Measurements from ENCODE around the gene UBL7.
"Not testable (repeated sequence)": the region's sequence is repeated elsewhere in the genome, so short reads cannot be mapped to it uniquely, and the experiment has no call there.

The UBL7 gene

GRCh38 chr15:74461847-74462511, 1.0 kb upstream of the UBL7 start:
- H3K4me1 ChIP-seq (ENCODE audit: insufficient read depth, low read length): peaks cover 16% of the 10 kb centered on the region
- H3K4me3 ChIP-seq (ENCODE audit: low read depth in 1 of 2, low read length in 2 of 2): peak overlapping the region; percentile 86 to 87
- peaks cover under 1% of the 10 kb centered on the region for H3K36me3 ChIP-seq (ENCODE audit: insufficient read depth, low read length)
- peak overlapping the region; percentile 79 for H3K9ac ChIP-seq (ENCODE audit: low read length)
- no peaks in the 10 kb centered on the region for H3K9me3 ChIP-seq (ENCODE audit: low read length)
- peak overlapping the region; percentile 65 for H3K27ac ChIP-seq (ENCODE audit: low read depth, low read length)
- no peaks in the 10 kb centered on the region for H3K27me3 ChIP-seq (ENCODE audit: control insufficient read depth in 1 of 2, insufficient read depth in 2 of 2, low read length in 2 of 2)

- Histone ChIP-seq H3K4me1 (ENCODE audit: insufficient read depth, low read length) (peaks cover 16% of the 10 kb centered on the region), H3K36me3 (ENCODE audit: insufficient read depth, low read length) (peaks cover 11% of the 10 kb centered on the region), H3K4me3 (ENCODE audit: low read depth in 1 of 2, low read length in 2 of 2) (peak overlapping the region; percentile 86 to 87), H3K27ac (ENCODE audit: low read depth, low read length) (peak overlapping the region; percentile 81), H3K9me3 (ENCODE audit: low read length) (no peaks in the 10 kb centered on the region), H3K27me3 (ENCODE audit: control insufficient read depth in 1 of 2, insufficient read depth in 2 of 2, low read length in 2 of 2) (no peaks in the 10 kb centered on the region), H3K9ac (ENCODE audit: low read length) (peak overlapping the region; percentile 79)
Observed at GRCh38 chr15:74460298-74460697, 662 bp downstream of the UBL7 start.

GRCh38 chr15:74459798-74460197, 1.2 kb downstream of the UBL7 start:
- Histone ChIP-seq H3K4me1 (ENCODE audit: insufficient read depth, low read length) (peaks cover 16% of the 10 kb centered on the region), H3K36me3 (ENCODE audit: insufficient read depth, low read length) (peaks cover 16% of the 10 kb centered on the region), H3K4me3 (ENCODE audit: low read depth in 1 of 2, low read length in 2 of 2) (peak overlapping the region in 1 of 2 donors; percentile 87)
- H3K9me3 ChIP-seq (ENCODE audit: low read length); H3K27ac ChIP-seq (ENCODE audit: low read depth, low read length); H3K9ac ChIP-seq (ENCODE audit: low read length); H3K27me3 ChIP-seq (ENCODE audit: control insufficient read depth in 1 of 2, insufficient read depth in 2 of 2, low read length in 2 of 2): not testable (repeated sequence)

- Histone ChIP-seq H3K4me3 (ENCODE audit: low read depth in 1 of 2, low read length in 2 of 2) (no peak overlapping the region), H3K4me1 (ENCODE audit: insufficient read depth, low read length) (peaks cover 16% of the 10 kb centered on the region), H3K9me3 (ENCODE audit: low read length) (no peaks in the 10 kb centered on the region), H3K36me3 (ENCODE audit: insufficient read depth, low read length) (peaks cover 21% of the 10 kb centered on the region), H3K27ac (ENCODE audit: low read depth, low read length) (no peak overlapping the region), H3K27me3 (ENCODE audit: control insufficient read depth in 1 of 2, insufficient read depth in 2 of 2, low read length in 2 of 2) (no peaks in the 10 kb centered on the region), H3K9ac (ENCODE audit: low read length) (no peak overlapping the region)
Observed at GRCh38 chr15:74458473-74458872, 2.5 kb downstream of the UBL7 start.

GRCh38 chr15:74457036-74457435, 3.9 kb downstream of the UBL7 start:
- not testable (repeated sequence) for H3K27ac ChIP-seq (ENCODE audit: low read depth, low read length); H3K9me3 ChIP-seq (ENCODE audit: low read length); H3K9ac ChIP-seq (ENCODE audit: low read length); H3K27me3 ChIP-seq (ENCODE audit: control insufficient read depth in 1 of 2, insufficient read depth in 2 of 2, low read length in 2 of 2); H3K4me3 ChIP-seq (ENCODE audit: low read depth in 1 of 2, low read length in 2 of 2)
- H3K36me3 ChIP-seq (ENCODE audit: insufficient read depth, low read length): peaks cover 26% of the 10 kb centered on the region
- H3K4me1 ChIP-seq (ENCODE audit: insufficient read depth, low read length): peaks cover 14% of the 10 kb centered on the region

GRCh38 chr15:74454764-74455500, 6.0 kb downstream of the UBL7 start:
- Histone ChIP-seq H3K27ac (ENCODE audit: low read depth, low read length) (no peak overlapping the region), H3K9ac (ENCODE audit: low read length) (no peak overlapping the region), H3K4me3 (ENCODE audit: low read depth in 1 of 2, low read length in 2 of 2) (no peak overlapping the region), H3K27me3 (ENCODE audit: control insufficient read depth in 1 of 2, insufficient read depth in 2 of 2, low read length in 2 of 2) (no peaks in the 10 kb centered on the region), H3K9me3 (ENCODE audit: low read length) (no peaks in the 10 kb centered on the region), H3K4me1 (ENCODE audit: insufficient read depth, low read length) (peaks cover under 1% of the 10 kb centered on the region), H3K36me3 (ENCODE audit: insufficient read depth, low read length) (peaks cover 46% of the 10 kb centered on the region)

GRCh38 chr15:74453925-74454763, 6.8 kb downstream of the UBL7 start:
- H3K4me3 ChIP-seq (ENCODE audit: low read depth in 1 of 2, low read length in 2 of 2): no peak overlapping the region
- no peaks in the 10 kb centered on the region for H3K27me3 ChIP-seq (ENCODE audit: control insufficient read depth in 1 of 2, insufficient read depth in 2 of 2, low read length in 2 of 2)
- H3K27ac ChIP-seq (ENCODE audit: low read depth, low read length): no peak overlapping the region
- no peaks in the 10 kb centered on the region for H3K4me1 ChIP-seq (ENCODE audit: insufficient read depth, low read length)
- peaks cover 54% of the 10 kb centered on the region for H3K36me3 ChIP-seq (ENCODE audit: insufficient read depth, low read length)
- no peaks in the 10 kb centered on the region for H3K9me3 ChIP-seq (ENCODE audit: low read length)
- H3K9ac ChIP-seq (ENCODE audit: low read length): no peak overlapping the region

- Histone ChIP-seq H3K27me3 (ENCODE audit: control insufficient read depth in 1 of 2, insufficient read depth in 2 of 2, low read length in 2 of 2) (no peaks in the 10 kb centered on the region), H3K9me3 (ENCODE audit: low read length) (no peaks in the 10 kb centered on the region), H3K36me3 (ENCODE audit: insufficient read depth, low read length) (peaks cover 74% of the 10 kb centered on the region), H3K9ac (ENCODE audit: low read length) (no peak overlapping the region), H3K4me1 (ENCODE audit: insufficient read depth, low read length) (no peaks in the 10 kb centered on the region), H3K27ac (ENCODE audit: low read depth, low read length) (no peak overlapping the region), H3K4me3 (ENCODE audit: low read depth in 1 of 2, low read length in 2 of 2) (no peak overlapping the region)
Observed at GRCh38 chr15:74451861-74452835, 8.8 kb downstream of the UBL7 start.

- Histone ChIP-seq H3K9ac (ENCODE audit: low read length) (no peak overlapping the region), H3K9me3 (ENCODE audit: low read length) (no peaks in the 10 kb centered on the region), H3K27me3 (ENCODE audit: control insufficient read depth in 1 of 2, insufficient read depth in 2 of 2, low read length in 2 of 2) (no peaks in the 10 kb centered on the region), H3K27ac (ENCODE audit: low read depth, low read length) (no peak overlapping the region), H3K36me3 (ENCODE audit: insufficient read depth, low read length) (peaks cover 74% of the 10 kb centered on the region), H3K4me3 (ENCODE audit: low read depth in 1 of 2, low read length in 2 of 2) (no peak overlapping the region), H3K4me1 (ENCODE audit: insufficient read depth, low read length) (no peaks in the 10 kb centered on the region)
Observed at GRCh38 chr15:74451322-74451721, 9.6 kb downstream of the UBL7 start.

GRCh38 chr15:74449643-74450205, 11.2 kb downstream of the UBL7 start:
- Histone ChIP-seq H3K36me3 (ENCODE audit: insufficient read depth, low read length) (peaks cover 78% of the 10 kb centered on the region), H3K9me3 (ENCODE audit: low read length) (no peaks in the 10 kb centered on the region), H3K27ac (ENCODE audit: low read depth, low read length) (no peak overlapping the region), H3K4me1 (ENCODE audit: insufficient read depth, low read length) (no peaks in the 10 kb centered on the region), H3K4me3 (ENCODE audit: low read depth in 1 of 2, low read length in 2 of 2) (no peak overlapping the region), H3K27me3 (ENCODE audit: control insufficient read depth in 1 of 2, insufficient read depth in 2 of 2, low read length in 2 of 2) (no peaks in the 10 kb centered on the region), H3K9ac (ENCODE audit: low read length) (no peak overlapping the region)
